GM19397 (cell line): Measurements from ENCODE around the gene GGN.
"Not testable (repeated sequence)": the region's sequence is repeated elsewhere in the genome, so short reads cannot be mapped to it uniquely, and the experiment has no call there.

Experiments used
- ATAC-seq: cut with Tn5 transposase; IDR thresholded peaks from one replicate; pipeline ENCODE4 v1.9.1; 2021; ENCODE audit warnings: mild to moderate bottlenecking, moderate library complexity; ENCODE audit not compliant: unreplicated experiment

The GGN gene

GRCh38 chr19:38411898-38412297 lies 24.1 kb upstream of the GGN start:
- ATAC-seq: not testable (repeated sequence)

GRCh38 chr19:38411041-38411712 lies 23.3 kb upstream of the GGN start:
- ATAC-seq: no peak

- ATAC-seq: not testable (repeated sequence)
These were observed 22.6 kb upstream of the GGN start for GRCh38 chr19:38410407-38410806.

GRCh38 chr19:38409631-38410133 lies 21.8 kb upstream of the GGN start:
- no peak for ATAC-seq

GRCh38 chr19:38405276-38405675 lies 17.4 kb upstream of the GGN start:
- no peak for ATAC-seq

- ATAC-seq: no peak
These were observed 17.0 kb upstream of the GGN start for GRCh38 chr19:38404858-38405257.

GRCh38 chr19:38402967-38403674 lies 15.3 kb upstream of the GGN start, which contains the start of gene FAM98C:
TSS of gene FAM98C (plus strand) at chr19:38403093. CDS start at chr19:38403154, 61 bp downstream.
- ATAC-seq: peak; percentile 95

- ATAC-seq: no peak
These were observed 14.8 kb upstream of the GGN start for GRCh38 chr19:38402623-38402966.

GRCh38 chr19:38401148-38401547 lies 13.3 kb upstream of the GGN start:
- no peak for ATAC-seq

GRCh38 chr19:38400361-38400760 lies 12.5 kb upstream of the GGN start:
- no peak for ATAC-seq

- ATAC-seq: no peak
These were observed 11.7 kb upstream of the GGN start for GRCh38 chr19:38399537-38399936.

- ATAC-seq: no peak
These were observed 11.2 kb upstream of the GGN start for GRCh38 chr19:38399081-38399480.

GRCh38 chr19:38395381-38396114 lies 7.7 kb upstream of the GGN start:
- no peak for ATAC-seq

- ATAC-seq: no peak
These were observed 6.7 kb upstream of the GGN start for GRCh38 chr19:38394488-38394887.

- no peak for ATAC-seq
These were observed 5.0 kb upstream of the GGN start for GRCh38 chr19:38392707-38393308.

GRCh38 chr19:38391911-38392464 lies 4.2 kb upstream of the GGN start:
- ATAC-seq: no peak

- ATAC-seq: no peak
These were observed 2.4 kb upstream of the GGN start for GRCh38 chr19:38389957-38390924.

- no peak for ATAC-seq
These were observed 1.5 kb upstream of the GGN start for GRCh38 chr19:38389101-38389925.
